ENCODE data around the gene CPZ.

GRCh38 chr4:8575457-8575856, 17.1 kb upstream of the CPZ start:
- TF ChIP-seq CTCF (tag by site-specific recombination; IDR thresholded peaks at IDR 0.05) (no peak), ZSCAN5A (tag by site-specific recombination; IDR thresholded peaks at IDR 0.05) (no peak), ZNF544 (tag by site-specific recombination; IDR thresholded peaks at IDR 0.05) (no peak), TCF7L2 (IDR thresholded peaks at IDR 0.05; ENCODE audit: borderline replicate concordance, low read depth, low read length) (no peak), ZNF433 (tag by site-specific recombination; IDR thresholded peaks at IDR 0.05; ENCODE audit: low read depth) (no peak), ATF2 (tag by site-specific recombination; IDR thresholded peaks at IDR 0.05; ENCODE audit: low read depth) (no peak), ZNF138 (tag by site-specific recombination; IDR thresholded peaks at IDR 0.05; ENCODE audit: borderline replicate concordance) (no peak), YY1 (tag by site-specific recombination; IDR thresholded peaks at IDR 0.05) (no peak), MYNN (tag by site-specific recombination; IDR thresholded peaks at IDR 0.05; ENCODE audit: borderline replicate concordance) (no peak), GLI4 (tag by site-specific recombination; IDR thresholded peaks at IDR 0.05) (no peak)

All from HEK293 (cell line).